Measurements from ENCODE around the gene CRIP1. TPM values are rescaled to one million over a fixed set of nuclear protein-coding genes. Genes with fewer than 3 reads are reported as not detected.

Gene CRIP1
- total RNA-seq, 1 experiment from 2014 or later = 6.9 TPM

DNA sequence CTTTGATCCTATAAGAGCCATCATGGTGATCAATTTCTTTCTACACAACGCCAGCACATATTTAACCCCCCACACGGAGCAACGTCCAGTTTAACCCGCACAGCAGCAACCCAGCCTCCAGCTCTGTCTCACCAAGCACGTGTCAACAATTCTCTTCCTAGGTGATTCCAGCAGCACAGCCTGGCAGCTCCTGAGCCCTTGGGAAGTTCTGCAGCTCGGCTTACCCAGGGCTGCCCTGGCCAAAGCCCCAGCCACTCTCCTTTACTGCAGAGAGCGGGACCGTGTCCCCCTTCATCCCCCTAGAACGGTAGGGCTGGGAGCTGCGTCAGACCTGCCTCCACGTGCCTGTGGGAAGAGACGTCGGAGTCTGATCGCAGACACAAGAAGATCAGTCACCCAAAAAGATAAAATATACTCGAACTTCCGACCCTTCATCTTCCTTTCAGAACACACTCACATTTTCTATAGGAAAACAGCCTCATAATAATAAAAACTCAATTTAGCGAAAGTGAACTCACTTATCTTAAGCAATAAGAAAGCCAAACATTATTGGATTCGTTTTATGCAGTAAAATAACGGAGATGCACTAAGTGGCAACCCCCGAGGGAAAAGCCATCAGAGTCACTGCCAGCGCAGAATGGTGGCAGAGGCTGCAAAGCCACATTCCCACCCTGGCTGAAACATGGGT lies 47.3 kb downstream of the CRIP1 start:
- Histone ChIP-seq H3K9me3 (ENCODE audit: control insufficient read depth, low read depth, low read length) (no peaks in the 10 kb centered on the region), H3K27me3 (ENCODE audit: insufficient read depth, low read length) (no peaks in the 10 kb centered on the region), H3K23ac (ENCODE audit: insufficient read length, low read depth, low read length) (no peak overlapping the region), H3K4me1 (ENCODE audit: insufficient read depth, low read length) (no peaks in the 10 kb centered on the region), H3K18ac (ENCODE audit: insufficient read length, low read depth, low read length) (no peak overlapping the region), H3K4me2 (ENCODE audit: insufficient read depth, insufficient read length, low read length) (no peak overlapping the region), H4K20me1 (ENCODE audit: control insufficient read depth, insufficient read depth, insufficient read length) (no peaks in the 10 kb centered on the region), H3K79me2 (ENCODE audit: insufficient read depth, low read length) (no peaks in the 10 kb centered on the region), H2BK12ac (ENCODE audit: insufficient read length, low read depth, low read length) (no peak overlapping the region), H3K14ac (ENCODE audit: insufficient read depth, low read length) (no peak overlapping the region), H2AFZ (ENCODE audit: low read length) (no peak overlapping the region), H3K27ac (ENCODE audit: insufficient read length, low read depth, low read length) (no peak overlapping the region), H4K8ac (replicated peaks; ENCODE audit: insufficient read length, low read depth, low read length) (no peak overlapping the region), H3K4ac (ENCODE audit: low read depth, low read length) (no peak overlapping the region), H2BK120ac (ENCODE audit: low read depth, low read length, poor library complexity, severe bottlenecking) (no peak overlapping the region), H4K5ac (ENCODE audit: insufficient read length, low read depth, low read length) (no peak overlapping the region), H3K9ac (ENCODE audit: extremely low read depth, insufficient read length, low read length) (no peak overlapping the region), H3K56ac (ENCODE audit: insufficient read length, low read depth, low read length) (no peak overlapping the region), H2BK20ac (ENCODE audit: low read depth, low read length, poor library complexity, severe bottlenecking) (no peak overlapping the region), H3T11ph (ENCODE audit: low read length) (no peak overlapping the region), H4K91ac (ENCODE audit: insufficient read length, low read depth, low read length) (no peak overlapping the region), H2AK5ac (ENCODE audit: insufficient read length, low read length) (no peak overlapping the region), H2BK5ac (ENCODE audit: insufficient read length, low read length) (no peak overlapping the region), H3K23me2 (ENCODE audit: insufficient read length, low read depth, low read length, poor library complexity, severe bottlenecking) (no peaks in the 10 kb centered on the region), H2BK15ac (ENCODE audit: low read depth, low read length) (no peak overlapping the region), H3K79me1 (ENCODE audit: insufficient read depth, low read depth, low read length, poor library complexity, severe bottlenecking) (no peaks in the 10 kb centered on the region)
- Mint-ChIP-seq H3K27ac (no peak overlapping the region), H3K4me1 (no peaks in the 10 kb centered on the region), H3K36me3 (ENCODE audit: insufficient read depth in 1 of 3, low read depth in 3 of 3) (no peaks in the 10 kb centered on the region; a peak in 2 of 7 replicates), H3K4me3 (peak overlapping the region in 1 of 2 experiments; percentile 1; a peak in 1 of 5 replicates), H3K9me3 (peaks cover 6 to 65% of the 10 kb centered on the region in 2 experiments), H3K27me3 (ENCODE audit: low read depth) (peaks cover 27% of the 10 kb centered on the region)
- DNase-seq = no peak
- TF ChIP-seq, protein P1, sequence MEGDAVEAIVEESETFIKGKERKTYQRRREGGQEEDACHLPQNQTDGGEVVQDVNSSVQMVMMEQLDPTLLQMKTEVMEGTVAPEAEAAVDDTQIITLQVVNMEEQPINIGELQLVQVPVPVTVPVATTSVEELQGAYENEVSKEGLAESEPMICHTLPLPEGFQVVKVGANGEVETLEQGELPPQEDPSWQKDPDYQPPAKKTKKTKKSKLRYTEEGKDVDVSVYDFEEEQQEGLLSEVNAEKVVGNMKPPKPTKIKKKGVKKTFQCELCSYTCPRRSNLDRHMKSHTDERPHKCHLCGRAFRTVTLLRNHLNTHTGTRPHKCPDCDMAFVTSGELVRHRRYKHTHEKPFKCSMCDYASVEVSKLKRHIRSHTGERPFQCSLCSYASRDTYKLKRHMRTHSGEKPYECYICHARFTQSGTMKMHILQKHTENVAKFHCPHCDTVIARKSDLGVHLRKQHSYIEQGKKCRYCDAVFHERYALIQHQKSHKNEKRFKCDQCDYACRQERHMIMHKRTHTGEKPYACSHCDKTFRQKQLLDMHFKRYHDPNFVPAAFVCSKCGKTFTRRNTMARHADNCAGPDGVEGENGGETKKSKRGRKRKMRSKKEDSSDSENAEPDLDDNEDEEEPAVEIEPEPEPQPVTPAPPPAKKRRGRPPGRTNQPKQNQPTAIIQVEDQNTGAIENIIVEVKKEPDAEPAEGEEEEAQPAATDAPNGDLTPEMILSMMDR (conservative IDR thresholded peaks at IDR 0.05) = no peak
- 100% methylated on average over 1 of the region's 21 CpGs for WGBS (ENCODE audit: extremely low coverage, insufficient read length, low lambda C conversion rate)
